HG02852 (cell line): ENCODE measurements around the gene AGK.

ENCODE experiments used
- ATAC-seq: cut with Tn5 transposase; IDR thresholded peaks from one replicate; pipeline ENCODE4 v1.9.1; 2021; ENCODE audit warnings: mild to moderate bottlenecking, moderate library complexity; ENCODE audit not compliant: unreplicated experiment

Gene AGK, protein sequence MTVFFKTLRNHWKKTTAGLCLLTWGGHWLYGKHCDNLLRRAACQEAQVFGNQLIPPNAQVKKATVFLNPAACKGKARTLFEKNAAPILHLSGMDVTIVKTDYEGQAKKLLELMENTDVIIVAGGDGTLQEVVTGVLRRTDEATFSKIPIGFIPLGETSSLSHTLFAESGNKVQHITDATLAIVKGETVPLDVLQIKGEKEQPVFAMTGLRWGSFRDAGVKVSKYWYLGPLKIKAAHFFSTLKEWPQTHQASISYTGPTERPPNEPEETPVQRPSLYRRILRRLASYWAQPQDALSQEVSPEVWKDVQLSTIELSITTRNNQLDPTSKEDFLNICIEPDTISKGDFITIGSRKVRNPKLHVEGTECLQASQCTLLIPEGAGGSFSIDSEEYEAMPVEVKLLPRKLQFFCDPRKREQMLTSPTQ

DNA sequence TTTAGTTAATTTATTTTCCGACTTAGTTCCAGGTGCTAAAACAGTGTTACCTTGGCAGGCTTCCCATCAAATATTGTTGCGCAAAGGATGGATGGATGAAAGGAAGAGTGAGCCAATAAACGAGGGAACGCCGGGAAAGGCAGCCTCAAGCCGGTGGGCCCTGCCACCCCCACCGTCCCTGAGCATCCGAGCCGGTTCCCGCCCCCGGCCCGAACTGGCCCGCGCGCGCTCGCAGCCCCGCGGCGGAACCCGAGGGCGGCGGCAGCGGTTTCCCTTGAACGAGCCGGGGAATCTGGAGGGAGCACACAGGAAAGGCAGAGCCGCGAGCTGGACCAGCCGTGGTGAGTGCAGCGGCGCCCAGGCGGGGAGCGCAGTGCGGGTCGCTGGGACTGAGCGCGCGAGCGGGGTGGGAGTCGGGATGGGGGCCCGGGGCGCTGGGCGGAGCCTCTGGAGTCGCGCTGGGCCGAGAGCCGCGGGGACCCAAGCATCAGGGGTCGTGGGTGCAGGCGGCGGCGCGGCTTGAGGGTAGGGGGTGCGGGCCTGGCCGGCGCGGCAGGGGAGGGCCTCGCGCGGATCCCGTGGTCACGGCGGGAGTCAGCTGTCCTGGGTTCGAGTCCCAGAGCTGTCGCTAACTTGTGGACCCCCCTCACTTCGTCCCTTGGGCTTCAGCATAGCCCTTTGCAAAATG is at the start of gene AGK:
TSS of gene AGK (plus strand) at position 317 of the 688 bp plus-strand sequence. CDS start 4,057 bp downstream, outside the sequence.
- ATAC-seq: peak; percentile 93

DNA sequence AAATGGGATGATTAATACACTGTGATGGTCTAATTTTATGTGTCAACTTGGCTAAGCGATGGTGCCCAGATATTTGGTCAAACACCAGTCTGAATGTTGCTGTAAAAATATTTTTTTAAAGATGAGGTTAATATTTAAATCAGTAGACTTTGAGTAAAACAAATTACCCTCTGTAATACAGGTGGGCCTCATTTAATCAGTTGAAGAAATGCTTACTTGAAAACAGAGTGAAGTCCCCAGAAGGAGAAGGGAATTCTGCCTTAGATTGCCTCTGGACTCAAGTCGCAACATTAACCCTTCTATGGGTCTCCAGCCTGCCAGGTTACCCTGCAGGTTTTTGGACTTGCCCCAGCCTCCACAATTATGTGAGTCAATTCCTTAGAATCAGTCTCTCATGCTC is 49.8 kb upstream of the AGK start:
- ATAC-seq: no peak

DNA sequence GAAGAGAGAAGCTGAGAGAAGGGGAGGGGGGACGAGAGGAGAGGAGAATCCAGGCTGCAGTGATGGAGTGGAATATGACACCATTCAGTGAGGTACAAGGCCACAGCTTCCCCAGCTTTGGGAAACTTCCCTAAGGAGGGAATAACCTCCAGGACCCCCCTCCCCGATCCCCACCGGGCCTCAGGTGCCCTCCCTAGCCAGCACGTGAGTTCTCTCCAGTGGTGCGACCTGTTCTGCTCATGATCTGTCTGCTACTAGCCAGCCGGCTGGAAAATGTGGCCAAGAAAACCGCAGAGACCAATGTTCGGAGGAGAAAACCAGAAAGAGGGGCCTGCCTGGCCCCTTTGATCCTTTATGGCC is 39.9 kb upstream of the AGK start:
- no peak for ATAC-seq

DNA sequence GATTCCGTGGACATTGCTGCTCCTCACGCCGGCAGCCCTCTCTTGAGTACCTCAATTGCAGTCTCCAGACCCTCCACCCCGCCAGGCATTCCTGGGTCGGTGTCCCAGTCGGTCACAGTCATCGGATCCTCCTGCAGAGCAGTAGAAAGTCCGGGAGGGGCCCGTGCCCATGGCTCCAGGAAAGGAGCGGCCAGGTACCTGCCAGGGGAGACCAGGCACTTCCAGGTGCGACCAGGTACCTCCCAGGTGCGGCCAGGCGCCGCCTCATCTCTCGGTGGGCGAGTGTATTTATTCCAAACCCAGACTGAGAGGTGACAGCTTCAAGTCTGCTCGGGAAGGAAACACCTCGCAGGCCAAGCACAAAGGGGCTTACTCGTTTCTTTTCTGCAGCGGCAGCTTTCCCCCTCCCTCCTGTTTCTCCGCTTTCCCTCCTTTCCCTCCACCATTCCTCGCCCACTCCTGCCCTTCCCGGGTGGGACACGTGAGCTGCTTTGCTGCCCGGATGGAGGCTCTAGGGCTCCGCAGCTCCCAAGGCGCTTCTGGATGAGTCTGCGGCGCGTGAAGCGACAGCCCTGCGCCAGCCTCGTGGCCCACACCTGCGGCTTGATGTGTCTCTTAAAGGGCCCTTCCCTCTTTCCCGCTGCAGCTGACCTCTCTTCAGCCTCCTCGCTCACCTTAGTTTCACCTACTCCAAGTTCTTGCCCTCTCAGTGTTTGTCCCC is 39.4 kb upstream of the AGK start:
- ATAC-seq: no peak

DNA sequence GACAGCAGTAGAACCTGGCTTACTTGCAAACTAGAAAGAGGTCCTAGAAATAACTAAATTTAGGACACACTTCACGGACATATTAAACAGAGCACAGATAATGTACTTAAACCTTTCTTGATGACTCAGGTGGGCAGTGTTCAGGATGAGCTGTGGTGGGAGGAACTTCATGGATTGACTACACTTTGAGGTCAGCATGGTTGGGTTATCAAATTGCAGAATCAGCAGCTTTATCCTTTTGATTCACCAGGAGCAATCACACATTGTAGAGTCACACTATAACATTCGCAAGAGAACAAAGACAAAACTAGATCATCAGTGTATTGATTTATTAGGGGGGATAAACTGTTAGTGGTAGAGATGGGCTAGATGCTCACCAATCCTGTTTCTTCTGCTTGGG is 38.6 kb upstream of the AGK start:
- no peak for ATAC-seq

GRCh38 chr7:141513720-141514119 is 37.5 kb upstream of the AGK start:
- no peak for ATAC-seq

GRCh38 chr7:141515941-141516340 is 35.3 kb upstream of the AGK start:
- ATAC-seq: no peak

- no peak for ATAC-seq
Measured at GRCh38 chr7:141519623-141520022, 31.6 kb upstream of the AGK start.

DNA sequence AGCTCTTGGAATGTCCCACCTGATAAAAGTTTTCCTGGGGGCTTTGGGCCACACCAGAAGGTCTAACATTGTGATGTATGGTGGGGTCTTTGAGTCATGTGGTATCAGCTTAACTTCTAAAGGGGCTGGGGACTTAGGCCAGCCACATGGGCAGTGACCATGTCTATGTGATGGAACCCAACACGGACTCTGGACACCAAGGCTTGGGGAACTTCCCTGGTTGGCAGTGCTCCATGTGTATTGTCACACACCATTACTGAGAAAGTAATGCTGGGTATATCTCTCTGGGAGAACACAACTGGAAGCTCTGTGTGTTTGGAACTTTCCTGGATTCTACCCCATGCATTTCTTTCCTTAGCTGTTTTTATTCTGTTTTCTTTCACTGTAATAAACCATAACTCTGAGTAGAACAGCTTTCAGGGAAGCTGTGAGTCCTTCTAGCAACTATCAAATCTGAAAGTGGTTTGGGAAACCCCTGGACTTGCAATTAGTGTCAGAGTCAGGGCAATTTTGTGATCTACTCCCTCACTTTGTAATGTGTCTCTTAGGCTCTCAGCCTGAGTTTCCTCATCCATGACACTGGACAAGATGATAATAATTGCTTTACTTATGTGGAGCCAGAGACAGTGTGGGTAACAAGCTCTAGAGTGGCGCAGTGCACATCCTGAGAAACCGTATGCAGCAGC is 28.4 kb upstream of the AGK start:
- ATAC-seq: no peak

DNA sequence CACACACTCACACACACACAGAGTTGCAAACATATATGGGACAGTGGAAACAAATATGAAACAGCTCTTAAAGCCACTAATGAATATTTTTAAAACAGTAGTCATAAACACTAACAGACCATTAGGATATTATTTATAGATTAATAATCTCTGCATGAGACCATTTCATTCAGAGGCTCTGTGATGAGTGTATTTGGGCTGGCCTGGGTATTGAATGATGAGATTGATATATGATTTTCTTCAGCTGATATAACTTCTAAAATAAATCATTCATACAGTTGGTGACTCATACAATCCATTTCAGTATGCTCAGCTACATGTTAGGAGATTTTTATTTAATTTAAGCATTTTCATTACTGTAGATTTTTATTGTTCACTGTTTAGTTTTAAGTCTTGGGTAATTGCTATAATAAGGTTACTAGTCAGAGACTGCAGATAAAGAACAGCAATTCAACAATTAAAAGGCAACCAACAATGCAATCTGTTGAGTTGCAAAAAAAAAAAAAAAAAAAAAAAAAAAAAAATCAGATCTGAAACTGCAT is 25.2 kb upstream of the AGK start:
- ATAC-seq: no peak

DNA sequence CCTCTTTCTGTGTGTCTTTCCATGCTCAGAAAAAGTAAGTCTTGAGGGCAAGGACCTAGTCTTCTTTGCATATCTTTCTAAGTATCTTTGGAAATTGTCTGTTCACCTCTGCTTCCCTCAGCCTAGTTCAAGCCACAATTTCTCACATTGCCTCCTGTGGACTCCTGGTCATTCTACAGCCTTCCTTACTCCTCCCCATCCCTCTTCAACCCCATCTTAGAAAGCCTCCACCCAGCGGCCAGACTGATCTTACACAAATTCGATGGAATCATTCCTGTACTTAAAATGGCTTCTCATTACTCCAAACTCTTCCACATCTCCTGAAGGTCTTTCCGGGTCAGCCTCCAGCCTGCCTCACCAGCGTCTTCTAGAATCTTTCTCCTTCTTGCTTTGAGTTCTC is 24.1 kb upstream of the AGK start:
- ATAC-seq: no peak

GRCh38 chr7:141528399-141528798 is 22.8 kb upstream of the AGK start:
- no peak for ATAC-seq

DNA sequence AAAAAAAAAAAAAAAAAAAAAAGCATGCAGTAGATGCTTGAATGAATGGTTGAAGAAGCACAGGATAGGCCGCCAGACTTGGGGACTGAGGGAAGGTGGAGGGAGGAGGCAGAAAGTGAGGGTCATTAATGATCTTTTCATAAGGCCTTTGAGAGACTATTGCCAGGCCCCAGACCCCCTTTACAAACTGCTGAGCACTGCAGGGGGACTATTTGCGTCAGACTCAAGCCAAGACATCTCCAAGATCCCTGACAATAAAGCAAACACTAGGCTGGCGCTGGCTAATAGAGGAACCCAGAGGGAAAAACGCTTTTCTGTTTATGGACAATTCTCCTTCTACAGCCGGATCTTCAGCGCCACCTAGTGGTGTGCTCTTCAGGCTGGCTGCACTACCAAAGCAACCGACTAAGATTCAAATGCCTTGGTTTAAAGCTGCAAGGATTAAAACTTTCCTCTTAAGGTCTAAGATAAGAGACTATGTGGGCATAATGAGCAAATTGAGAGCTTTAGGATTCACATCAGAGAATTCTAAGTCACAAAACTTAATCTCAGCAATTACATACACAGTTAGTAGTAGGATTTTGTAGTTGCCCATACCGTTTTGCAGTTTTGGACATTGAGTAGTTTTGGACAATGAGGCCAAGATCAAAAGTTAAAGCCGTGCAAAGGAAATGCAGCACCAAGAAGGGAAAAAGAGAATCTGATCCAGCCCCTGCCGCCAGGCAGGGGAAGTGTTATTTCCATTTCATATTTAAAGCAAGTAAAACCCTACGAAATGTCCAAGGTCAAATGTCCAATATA is 17.9 kb upstream of the AGK start:
- ATAC-seq: peak; percentile 66

DNA sequence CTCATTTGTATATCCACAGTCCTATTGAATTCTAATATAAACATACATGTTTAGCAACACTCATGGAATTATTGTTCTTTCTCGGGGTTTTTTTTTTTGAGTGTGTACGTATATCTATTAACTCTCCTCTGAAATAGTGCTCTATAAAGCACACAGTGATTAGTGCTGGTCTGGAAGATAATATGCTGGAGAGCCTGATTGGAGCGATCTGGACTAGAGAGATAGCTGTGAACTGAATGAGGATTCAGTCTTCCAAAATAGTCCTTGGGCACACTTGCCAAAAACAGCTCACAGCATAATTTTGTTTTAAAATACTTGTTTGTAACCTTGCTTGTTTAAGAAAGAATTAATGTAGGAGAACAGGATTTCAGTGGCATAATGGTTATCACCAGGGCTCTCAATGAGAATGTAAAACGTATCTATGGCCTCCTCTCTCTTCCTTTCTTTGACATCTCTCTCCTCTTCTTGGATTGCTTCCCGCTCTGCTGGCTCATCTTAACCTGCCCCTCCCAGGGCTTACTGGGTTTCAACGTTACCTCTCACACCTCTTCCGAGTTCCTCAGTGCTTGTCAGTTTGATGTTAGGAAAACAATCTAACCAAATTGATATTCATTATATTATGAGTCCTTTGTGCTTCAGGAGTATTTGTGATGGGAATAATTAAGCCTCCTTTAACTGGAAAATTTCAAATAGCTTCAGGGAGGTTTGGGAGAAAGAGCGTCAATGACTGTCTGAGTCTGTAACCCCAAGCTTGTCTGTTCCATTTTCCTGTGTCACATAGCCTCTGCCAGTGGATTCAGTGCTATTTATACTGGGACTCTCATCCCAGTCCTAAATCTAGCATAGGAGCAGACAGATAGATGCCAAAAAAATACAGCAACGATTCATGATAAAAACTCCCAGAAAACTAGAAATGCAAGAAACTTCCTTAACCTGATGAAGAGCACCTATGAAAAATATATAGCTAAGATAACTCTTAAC is 16.2 kb upstream of the AGK start:
- no peak for ATAC-seq

DNA sequence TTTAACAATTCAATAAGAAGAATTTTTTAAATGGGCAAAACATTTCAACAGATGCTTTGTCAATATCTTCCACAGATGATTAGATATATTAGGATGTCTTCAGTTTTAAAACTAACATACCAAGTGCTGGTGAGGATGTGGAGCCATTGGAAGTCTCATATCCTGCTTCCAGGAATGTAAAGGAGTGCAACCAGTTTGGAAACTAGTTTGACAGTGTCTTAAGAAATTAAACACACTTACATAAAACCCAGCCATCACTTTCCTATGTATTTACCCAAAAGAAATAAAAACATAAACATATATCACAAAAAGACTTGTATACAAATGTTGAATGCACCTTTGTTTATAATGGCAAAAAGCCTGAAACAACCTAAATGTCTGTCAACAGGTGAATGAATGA is 13.3 kb upstream of the AGK start:
- no peak for ATAC-seq

DNA sequence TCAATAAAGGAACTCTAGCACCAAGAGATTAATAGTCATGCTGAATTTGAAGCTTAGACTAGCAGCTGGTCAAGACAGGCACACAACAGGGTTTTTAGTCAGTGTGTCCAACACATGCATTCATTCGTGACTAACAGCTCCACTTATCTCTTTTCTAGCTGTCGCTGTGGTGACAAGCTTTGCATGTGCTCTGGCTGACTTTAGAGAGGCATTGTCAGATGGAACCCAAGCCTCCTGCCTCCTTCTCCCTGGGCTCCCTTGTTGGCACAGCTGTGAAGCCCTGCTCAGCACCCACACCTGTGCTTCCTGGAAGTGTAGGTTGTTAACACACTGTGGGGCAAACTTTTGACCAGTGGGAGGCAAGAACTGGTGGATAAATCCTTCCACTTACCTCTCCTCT is 9.8 kb upstream of the AGK start:
- ATAC-seq: no peak

GRCh38 chr7:141544831-141545230 is 6.4 kb upstream of the AGK start:
- no peak for ATAC-seq

GRCh38 chr7:141549582-141549981 is 1.6 kb upstream of the AGK start:
- no peak for ATAC-seq
